Measurements from ENCODE around the gene SSMEM1.

The SSMEM1 gene

GRCh38 chr7:130254555-130254954 is 46.9 kb downstream of the SSMEM1 start:
- no peak for DNase-seq

- no peak for DNase-seq
Measured at GRCh38 chr7:130256704-130257103, 49.0 kb downstream of the SSMEM1 start.

- no peak for DNase-seq
Measured at GRCh38 chr7:130258494-130259078, 50.9 kb downstream of the SSMEM1 start.

- no peak for DNase-seq
Measured at GRCh38 chr7:130262448-130262847, 54.8 kb downstream of the SSMEM1 start.

GRCh38 chr7:130263130-130263529 is 55.5 kb downstream of the SSMEM1 start:
- no peak for DNase-seq

Measured in activated CD4-positive, alpha-beta T cell treated with anti-CD3 and anti-CD28 coated beads, Interleukin-2, amount 50 U/mL, for 48 hours (primary cell).